ENCODE data around the gene CST9L. TPM values are rescaled to one million over a fixed set of nuclear protein-coding genes. Genes with fewer than 3 reads are reported as not detected.

Gene CST9L
- total and polyA plus RNA-seq, 4 donors = not detected

GRCh38 chr20:23588434-23589403 is 20.4 kb upstream of the CST9L start:
- ATAC-seq (ENCODE audit: insufficient read depth, low FRiP score) = no peak
- 85 to 86% methylated on average over 10 of the region's 10 CpGs for WGBS, 2 donors
- no peak for TF ChIP-seq CTCF (IDR thresholded peaks at IDR 0.05; ENCODE audit: control extremely low read depth, extremely low read depth)

GRCh38 chr20:23587631-23588030 is 19.3 kb upstream of the CST9L start:
- ATAC-seq (ENCODE audit: insufficient read depth, low FRiP score) (no peak), DNase-seq (no peak)
- no peaks in the 10 kb centered on the region for H3K4me1 ChIP-seq (ENCODE audit: control insufficient read depth in 5 of 5, insufficient read depth in 5 of 5, low read length in 5 of 5)
- WGBS, 2 donors = 89 to 90% methylated on average over 7 of the region's 7 CpGs
- TF ChIP-seq CTCF (IDR thresholded peaks at IDR 0.05; ENCODE audit: control extremely low read depth, extremely low read depth) = no peak
- H3K4me3 ChIP-seq = no peak overlapping the region
- H3K27me3 ChIP-seq (ENCODE audit: control insufficient read depth in 3 of 3, insufficient read depth in 3 of 3, low read length in 2 of 3) = no peaks in the 10 kb centered on the region
- H3K9me3 ChIP-seq (ENCODE audit: control insufficient read depth in 4 of 4, insufficient read depth in 3 of 4, low read length in 3 of 4) = peaks cover 0 to 4% (median 0%) of the 10 kb centered on the region in 4 donors
- no peaks in the 10 kb centered on the region for H3K36me3 ChIP-seq (ENCODE audit: control insufficient read depth in 4 of 4, insufficient read depth in 4 of 4, low read length in 4 of 4)
- H3K9ac ChIP-seq (ENCODE audit: insufficient read depth in 1 of 2, low read length in 2 of 2) = no peak overlapping the region
- no peak overlapping the region for H3K27ac ChIP-seq (ENCODE audit: low read depth in 1 of 2, low read length in 1 of 2)

More at GRCh38 chr20:23588434-23589403, 20.4 kb upstream of the CST9L start:
- H3K27ac ChIP-seq (ENCODE audit: low read depth in 1 of 2, low read length in 1 of 2) = no peak overlapping the region
- no peaks in the 10 kb centered on the region for H3K36me3 ChIP-seq (ENCODE audit: control insufficient read depth in 4 of 4, insufficient read depth in 4 of 4, low read length in 4 of 4)
- no peak for DNase-seq
- H3K9ac ChIP-seq (ENCODE audit: insufficient read depth in 1 of 2, low read length in 2 of 2) = no peak overlapping the region
- peaks cover 0 to 4% (median 0%) of the 10 kb centered on the region in 4 donors for H3K9me3 ChIP-seq (ENCODE audit: control insufficient read depth in 4 of 4, insufficient read depth in 3 of 4, low read length in 3 of 4)
- H3K4me3 ChIP-seq = no peak overlapping the region
- H3K27me3 ChIP-seq (ENCODE audit: control insufficient read depth in 3 of 3, insufficient read depth in 3 of 3, low read length in 2 of 3) = no peaks in the 10 kb centered on the region
- no peaks in the 10 kb centered on the region for H3K4me1 ChIP-seq (ENCODE audit: control insufficient read depth in 5 of 5, insufficient read depth in 5 of 5, low read length in 5 of 5)

- H3K27me3 ChIP-seq (ENCODE audit: control insufficient read depth in 3 of 3, insufficient read depth in 3 of 3, low read length in 2 of 3) = no peaks in the 10 kb centered on the region
- no peak for ATAC-seq (ENCODE audit: insufficient read depth, low FRiP score)
- H3K9ac ChIP-seq (ENCODE audit: insufficient read depth in 1 of 2, low read length in 2 of 2) = no peak overlapping the region
- no peaks in the 10 kb centered on the region for H3K4me1 ChIP-seq (ENCODE audit: control insufficient read depth in 5 of 5, insufficient read depth in 5 of 5, low read length in 5 of 5)
- H3K4me3 ChIP-seq = no peak overlapping the region
- H3K27ac ChIP-seq (ENCODE audit: low read depth in 1 of 2, low read length in 1 of 2) = no peak overlapping the region
- 78 to 86% methylated on average over 13 of the region's 13 CpGs for WGBS, 2 donors
- no peak for DNase-seq
- no peaks in the 10 kb centered on the region for H3K36me3 ChIP-seq (ENCODE audit: control insufficient read depth in 4 of 4, insufficient read depth in 4 of 4, low read length in 4 of 4)
- peaks cover 0 to 4% (median 0%) of the 10 kb centered on the region in 4 donors for H3K9me3 ChIP-seq (ENCODE audit: control insufficient read depth in 4 of 4, insufficient read depth in 3 of 4, low read length in 3 of 4)
- no peak for TF ChIP-seq CTCF (IDR thresholded peaks at IDR 0.05; ENCODE audit: control extremely low read depth, extremely low read depth)
These were observed 18.6 kb upstream of the CST9L start for GRCh38 chr20:23586735-23587525.
